ENCODE data around the gene HCN2.

- peak in 1 of 2 donors; percentile 34 for TF ChIP-seq CTCF (conservative IDR thresholded peaks at IDR 0.05 in 1 of 2, IDR thresholded peaks at IDR 0.05 in 1 of 2; ENCODE audit: extremely low read depth in 1 of 2, insufficient read depth in 1 of 2, low read depth in 1 of 2, low read length in 2 of 2)
- TF ChIP-seq EZH2 (IDR thresholded peaks at IDR 0.05; ENCODE audit: borderline replicate concordance, low read length), result no peak
These were observed 38.5 kb downstream of the HCN2 start for GRCh38 chr19:628168-628567.
